ENCODE data around the gene CREB1. TPM values are rescaled to one million over a fixed set of nuclear protein-coding genes. Genes with fewer than 3 reads are reported as not detected.

Gene CREB1
- total and polyA plus RNA-seq, 11 donors = 4.3 to 58.9 (median 48.9) TPM

DNA sequence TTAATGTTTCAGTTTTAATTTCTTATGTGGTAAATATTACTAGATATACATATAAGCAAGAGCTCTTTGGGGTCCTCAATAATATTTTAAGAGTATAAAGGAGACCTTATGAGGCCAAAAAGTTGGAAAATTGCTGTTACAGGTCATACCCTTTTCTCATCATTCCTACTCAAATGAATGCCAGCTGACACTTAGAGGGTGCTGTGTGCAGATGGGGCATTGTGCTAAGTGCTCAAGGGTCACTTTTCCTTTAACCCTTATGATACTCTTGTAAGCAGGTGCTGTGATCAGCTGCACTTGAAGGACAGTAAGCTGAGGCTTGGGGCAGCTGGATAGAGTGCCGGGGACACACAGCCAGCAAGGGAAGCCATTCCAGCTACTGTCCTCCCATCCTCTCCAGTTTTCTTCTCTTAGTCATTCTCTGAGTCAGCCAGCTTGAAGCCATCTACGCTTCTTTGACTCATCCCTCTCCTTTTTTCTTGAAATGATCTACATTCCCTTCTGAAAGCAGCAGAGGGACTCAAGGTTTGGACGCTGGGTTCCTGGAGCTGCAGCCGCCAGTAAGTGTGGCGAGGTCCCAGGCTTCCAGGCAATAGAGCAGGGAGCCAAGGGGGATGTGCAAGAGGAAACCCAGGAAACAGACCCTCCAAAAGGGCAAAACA, 42.0 kb upstream of the CREB1 start:
- peak overlapping the region in 6 of 12 donors; percentile 33 to 43 (median 40) for H3K27ac ChIP-seq
- TF ChIP-seq POLR2A (IDR thresholded peaks at IDR 0.05) = no peak
- TF ChIP-seq, protein P1, sequence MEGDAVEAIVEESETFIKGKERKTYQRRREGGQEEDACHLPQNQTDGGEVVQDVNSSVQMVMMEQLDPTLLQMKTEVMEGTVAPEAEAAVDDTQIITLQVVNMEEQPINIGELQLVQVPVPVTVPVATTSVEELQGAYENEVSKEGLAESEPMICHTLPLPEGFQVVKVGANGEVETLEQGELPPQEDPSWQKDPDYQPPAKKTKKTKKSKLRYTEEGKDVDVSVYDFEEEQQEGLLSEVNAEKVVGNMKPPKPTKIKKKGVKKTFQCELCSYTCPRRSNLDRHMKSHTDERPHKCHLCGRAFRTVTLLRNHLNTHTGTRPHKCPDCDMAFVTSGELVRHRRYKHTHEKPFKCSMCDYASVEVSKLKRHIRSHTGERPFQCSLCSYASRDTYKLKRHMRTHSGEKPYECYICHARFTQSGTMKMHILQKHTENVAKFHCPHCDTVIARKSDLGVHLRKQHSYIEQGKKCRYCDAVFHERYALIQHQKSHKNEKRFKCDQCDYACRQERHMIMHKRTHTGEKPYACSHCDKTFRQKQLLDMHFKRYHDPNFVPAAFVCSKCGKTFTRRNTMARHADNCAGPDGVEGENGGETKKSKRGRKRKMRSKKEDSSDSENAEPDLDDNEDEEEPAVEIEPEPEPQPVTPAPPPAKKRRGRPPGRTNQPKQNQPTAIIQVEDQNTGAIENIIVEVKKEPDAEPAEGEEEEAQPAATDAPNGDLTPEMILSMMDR (IDR thresholded peaks at IDR 0.05) = no peak
- no peaks in the 10 kb centered on the region for H3K36me3 ChIP-seq
- no peak overlapping the region for H3K4me3 ChIP-seq
- intact Hi-C loops (cut with DNase I) = no loop called here
- 77 to 88% (median 84%) methylated on average over 5 of the region's 5 CpGs for WGBS, 4 donors
- ATAC-seq (no peak), DNase-seq (no peak)
- H3K4me1 ChIP-seq = peaks cover 0 to 30% (median 6%) of the 10 kb centered on the region in 12 donors
- no peaks in the 10 kb centered on the region for H3K9me3 ChIP-seq
- no peaks in the 10 kb centered on the region for H3K27me3 ChIP-seq

DNA sequence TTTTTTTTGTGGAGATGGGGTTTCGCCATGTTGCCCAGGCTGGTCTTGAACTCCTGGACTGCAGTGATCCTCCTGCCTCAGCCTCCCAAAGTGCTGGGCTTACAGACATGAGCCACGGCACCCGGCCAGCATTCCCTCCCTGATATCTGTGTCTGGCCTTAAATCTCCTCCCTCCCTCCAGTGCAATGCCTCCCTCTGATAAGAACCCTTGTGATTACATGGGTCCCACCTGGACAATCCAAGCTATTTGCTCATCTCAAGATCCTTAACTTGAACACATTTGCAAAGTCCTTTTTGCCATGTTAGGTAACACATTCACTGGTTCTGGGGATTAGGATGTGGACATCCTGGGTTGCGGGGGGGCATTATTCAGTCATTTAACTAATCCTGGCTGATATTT, 40.5 kb upstream of the CREB1 start:
- WGBS, 4 donors = 92 to 95% (median 93%) methylated on average over 4 of the region's 4 CpGs
- peak overlapping the region in 6 of 12 donors; percentile 4 to 42 (median 38) for H3K27ac ChIP-seq
- H3K36me3 ChIP-seq = no peaks in the 10 kb centered on the region
- no peak for ATAC-seq
- peaks cover 0 to 17% (median 5%) of the 10 kb centered on the region in 12 donors for H3K4me1 ChIP-seq
- no peak overlapping the region for H3K4me3 ChIP-seq
- no peak for DNase-seq
- intact Hi-C loops (cut with DNase I) = no loop called here
- no peaks in the 10 kb centered on the region for H3K27me3 ChIP-seq
- no peaks in the 10 kb centered on the region for H3K9me3 ChIP-seq
- TF ChIP-seq, protein P1 (IDR thresholded peaks at IDR 0.05) = no peak
- TF ChIP-seq POLR2A (IDR thresholded peaks at IDR 0.05) = no peak

DNA sequence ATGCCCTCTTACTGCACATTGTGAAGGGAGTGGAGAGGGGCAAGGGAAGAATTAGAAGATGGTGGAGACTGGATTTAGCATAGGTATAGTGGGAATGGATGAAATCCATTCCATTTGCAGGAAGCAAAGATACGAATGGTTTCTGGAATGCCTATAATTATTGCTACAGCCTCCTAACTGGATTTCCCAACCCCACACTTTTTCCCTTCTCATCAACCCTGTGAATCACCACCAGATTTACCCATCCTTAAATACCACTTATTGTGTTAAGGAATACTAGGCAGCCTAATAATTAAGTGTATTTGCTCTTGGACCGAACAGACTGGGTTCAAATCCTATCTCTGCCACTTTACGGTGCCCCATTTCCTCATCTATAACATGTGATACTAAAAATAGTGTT, 39.3 kb upstream of the CREB1 start:
- Histone ChIP-seq H3K4me3 (no peak overlapping the region), H3K4me1 (peaks cover 0 to 17% (median 2%) of the 10 kb centered on the region in 12 donors), H3K27ac (peak overlapping the region in 8 of 12 donors; percentile 15 to 84 (median 70)), H3K27me3 (no peaks in the 10 kb centered on the region), H3K36me3 (no peaks in the 10 kb centered on the region), H3K9me3 (no peaks in the 10 kb centered on the region)
- TF ChIP-seq, protein P1 (IDR thresholded peaks at IDR 0.05) = no peak
- no peak for TF ChIP-seq POLR2A (IDR thresholded peaks at IDR 0.05)
- DNase-seq (no peak), ATAC-seq (no peak)
- intact Hi-C loops (cut with DNase I) = no loop called here
- WGBS, 4 donors = 68 to 79% (median 75%) methylated on average over 3 of the region's 3 CpGs

DNA sequence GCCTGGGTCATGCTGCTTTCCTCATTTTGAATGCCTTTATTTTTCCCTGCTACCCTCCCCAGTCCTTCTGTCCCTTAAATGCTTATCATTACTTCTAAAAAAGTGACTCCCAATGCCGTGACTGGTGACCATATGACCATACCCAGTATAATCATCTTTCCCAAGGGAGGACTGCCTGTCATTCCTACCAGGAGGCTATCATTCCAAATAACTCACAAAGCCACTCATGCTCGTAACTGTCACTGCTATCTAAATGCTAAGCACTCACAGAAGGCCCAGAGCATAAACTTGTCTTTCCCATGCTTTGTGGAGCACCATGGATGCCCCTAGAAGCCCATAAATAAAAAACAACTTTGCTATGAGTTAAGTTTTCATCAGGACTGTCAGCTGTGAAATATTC, 38.7 kb upstream of the CREB1 start:
- DNase-seq = no peak
- 22 to 49% (median 37%) methylated on average over 2 of the region's 2 CpGs for WGBS, 4 donors

More for the DNA sequence above, 38.7 kb upstream of the CREB1 start:
- peak; percentile 34 to 88 (median 54) for ATAC-seq
- Histone ChIP-seq H3K4me1 (peaks cover 0 to 17% (median 2%) of the 10 kb centered on the region in 12 donors), H3K4me3 (no peak overlapping the region), H3K9me3 (no peaks in the 10 kb centered on the region), H3K27ac (peak overlapping the region in 8 of 12 donors; percentile 15 to 84 (median 70)), H3K36me3 (no peaks in the 10 kb centered on the region), H3K27me3 (no peaks in the 10 kb centered on the region)
- no peak for TF ChIP-seq POLR2A (IDR thresholded peaks at IDR 0.05)
- TF ChIP-seq, protein P1 (IDR thresholded peaks at IDR 0.05) = no peak
- intact Hi-C loops (cut with DNase I) = no loop called here

Measured in heart left ventricle (tissue), 16 donors.